Measurements from ENCODE around the gene USP53.

USP53 gene

GRCh38 chr4:119209077-119209476, 3.4 kb upstream of the USP53 start:
- TF ChIP-seq ZNF274 (IDR thresholded peaks at IDR 0.05; ENCODE audit: low read depth, low read length) = no peak
- H3K4me3 ChIP-seq (ENCODE audit: low read length) = no peak overlapping the region

- H3K4me3 ChIP-seq (ENCODE audit: low read length) = no peak overlapping the region
- no peak for TF ChIP-seq ZNF274 (IDR thresholded peaks at IDR 0.05; ENCODE audit: low read depth, low read length)
Measured at GRCh38 chr4:119209586-119209985, 2.9 kb upstream of the USP53 start.

DNA sequence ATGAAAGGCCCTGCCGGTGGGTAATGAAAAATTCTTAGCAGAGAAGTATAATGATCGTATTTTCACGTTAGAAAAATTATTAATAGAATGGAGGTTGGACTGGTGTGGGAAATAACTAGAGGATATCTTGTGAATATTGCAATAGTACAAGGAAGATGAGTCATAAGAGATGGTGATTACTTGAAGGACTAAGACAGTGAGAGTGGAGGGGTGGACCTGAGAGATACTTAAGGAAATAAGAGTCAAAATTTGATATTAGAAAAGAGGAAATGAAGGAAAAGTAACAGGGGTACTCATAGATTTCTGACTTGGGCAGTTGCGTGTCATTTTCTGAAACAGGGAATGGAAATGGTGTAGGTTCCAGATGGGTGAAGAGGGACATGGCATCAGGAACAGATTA, 1.7 kb upstream of the USP53 start:
- TF ChIP-seq ZNF274 (IDR thresholded peaks at IDR 0.05; ENCODE audit: low read depth, low read length) = no peak
- no peak overlapping the region for H3K4me3 ChIP-seq (ENCODE audit: low read length)

- TF ChIP-seq ZNF274 (IDR thresholded peaks at IDR 0.05; ENCODE audit: low read depth, low read length) = no peak
- H3K4me3 ChIP-seq (ENCODE audit: low read length) = peak overlapping the region; percentile 59
Measured at GRCh38 chr4:119211867-119212233, 663 bp upstream of the USP53 start.

DNA sequence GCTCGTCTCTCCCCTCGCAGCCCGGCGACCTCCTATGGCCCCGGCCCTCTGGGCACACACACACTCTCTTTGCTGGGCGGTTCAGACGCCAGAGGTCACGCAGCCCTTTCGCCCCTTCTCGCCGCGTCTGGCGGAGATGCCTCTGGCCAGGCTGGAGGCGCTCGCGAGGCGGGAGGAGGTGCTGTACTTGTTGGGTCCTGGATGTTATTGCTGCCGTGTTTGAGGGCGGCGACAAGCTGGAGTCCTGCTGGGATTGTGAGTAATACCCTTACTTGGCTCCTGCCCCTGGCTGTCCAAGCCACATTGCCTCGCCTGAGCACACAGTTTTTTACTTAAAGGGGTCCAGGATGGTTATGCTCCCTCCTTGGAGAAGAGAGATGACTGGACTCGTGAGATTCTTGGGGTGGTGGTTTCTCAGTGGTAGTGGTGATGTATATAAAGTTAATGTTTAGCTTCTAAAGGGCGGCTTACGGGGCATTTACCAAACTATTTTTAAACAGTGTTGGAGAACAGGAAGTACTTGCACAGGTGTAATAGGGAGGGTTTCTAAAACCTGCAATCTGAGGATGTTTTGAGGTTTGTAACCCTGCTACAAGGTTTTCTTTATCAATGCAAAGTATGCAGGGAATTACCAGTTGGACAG, 572 bp downstream of the USP53 start:
- TF ChIP-seq ZNF274 (IDR thresholded peaks at IDR 0.05; ENCODE audit: low read depth, low read length) = no peak

DNA sequence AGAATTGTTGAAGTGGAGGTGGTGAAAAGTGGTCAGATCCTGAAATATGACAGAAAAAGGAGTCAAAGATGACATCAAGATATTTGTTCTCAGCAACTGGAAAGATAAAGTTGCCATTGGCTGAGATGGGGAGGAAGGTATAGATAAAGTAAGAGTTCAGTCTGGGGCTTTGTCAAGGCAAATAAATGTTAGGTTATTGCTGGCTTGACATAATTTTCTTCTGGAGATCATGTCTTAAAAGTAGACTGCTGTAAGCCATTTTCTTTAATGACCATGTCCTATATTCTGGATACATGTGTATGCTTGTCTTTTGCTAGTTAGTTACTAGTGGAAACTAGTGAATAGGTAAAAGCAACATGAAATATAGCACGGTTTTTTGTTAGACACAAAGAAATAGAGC, 5.6 kb downstream of the USP53 start:
- TF ChIP-seq ZNF274 (IDR thresholded peaks at IDR 0.05; ENCODE audit: low read depth, low read length) = no peak
- no peak overlapping the region for H3K4me3 ChIP-seq (ENCODE audit: low read length)

More for the DNA sequence above, 572 bp downstream of the USP53 start:
- peak overlapping the region; percentile 59 for H3K4me3 ChIP-seq (ENCODE audit: low read length)

DNA sequence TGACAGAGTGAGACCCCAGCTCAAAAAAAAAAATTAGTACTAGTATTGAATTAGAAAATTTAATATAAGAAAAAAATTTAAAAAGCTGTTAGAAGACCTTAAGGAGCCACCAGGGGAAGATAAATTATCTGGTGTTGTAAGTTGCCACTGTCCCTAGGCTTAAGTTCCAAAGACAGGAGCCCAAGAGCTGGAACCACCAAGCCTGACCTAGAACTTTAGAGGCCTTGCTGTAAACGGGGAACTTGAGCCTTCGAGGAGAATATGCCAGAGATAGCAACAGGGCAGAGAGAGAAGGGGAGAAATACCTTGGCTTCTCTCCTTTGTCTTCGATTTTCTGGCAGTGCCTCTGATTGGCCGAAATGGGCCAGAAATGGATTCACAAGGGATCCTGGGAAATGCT, 8.9 kb downstream of the USP53 start:
- H3K4me3 ChIP-seq (ENCODE audit: low read length) = no peak overlapping the region
- TF ChIP-seq ZNF274 (IDR thresholded peaks at IDR 0.05; ENCODE audit: low read depth, low read length) = no peak

GRCh38 chr4:119227690-119228089, 15.2 kb downstream of the USP53 start:
- H3K4me3 ChIP-seq (ENCODE audit: low read length) = no peak overlapping the region
- TF ChIP-seq ZNF274 (IDR thresholded peaks at IDR 0.05; ENCODE audit: low read depth, low read length) = no peak

- no peak for TF ChIP-seq ZNF274 (IDR thresholded peaks at IDR 0.05; ENCODE audit: low read depth, low read length)
- no peak overlapping the region for H3K4me3 ChIP-seq (ENCODE audit: low read length)
Measured at GRCh38 chr4:119228406-119228805, 15.9 kb downstream of the USP53 start.

DNA sequence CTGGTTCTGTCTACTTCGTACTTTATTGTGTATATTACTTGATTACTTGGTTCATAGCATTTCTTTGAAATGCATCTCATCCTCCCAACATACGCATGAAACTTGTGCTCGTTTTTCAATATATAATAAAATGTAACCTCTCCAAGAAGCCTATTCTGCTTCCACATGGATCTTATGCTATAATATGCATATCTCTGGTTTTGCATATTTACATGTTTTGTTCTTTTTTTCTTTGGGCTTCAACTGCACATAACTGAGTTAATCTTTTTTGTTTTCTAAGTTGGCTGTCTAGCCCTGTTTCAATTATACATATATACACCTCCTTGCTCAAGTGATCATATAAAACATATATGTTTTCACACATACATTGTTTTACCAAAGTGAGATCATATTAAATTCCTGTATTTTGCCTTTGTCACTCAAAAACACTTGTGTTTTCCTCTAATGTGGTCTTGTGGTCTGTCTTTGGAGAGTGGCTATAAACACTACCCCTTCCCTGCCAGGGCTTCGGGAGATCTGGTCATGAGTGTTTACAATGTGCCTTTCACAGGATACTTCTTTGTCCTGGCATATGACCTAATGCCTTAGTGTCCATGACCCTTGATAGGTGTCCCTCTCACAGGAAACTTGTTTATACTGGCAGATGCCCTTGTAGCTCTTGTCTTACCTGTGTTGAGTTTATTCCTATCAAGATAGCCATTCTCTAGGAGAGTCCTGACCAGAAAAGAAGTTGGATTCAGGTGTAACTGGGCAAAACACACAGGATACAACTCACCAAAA, 17.6 kb downstream of the USP53 start:
- H3K4me3 ChIP-seq (ENCODE audit: low read length) = no peak overlapping the region
- no peak for TF ChIP-seq ZNF274 (IDR thresholded peaks at IDR 0.05; ENCODE audit: low read depth, low read length)

DNA sequence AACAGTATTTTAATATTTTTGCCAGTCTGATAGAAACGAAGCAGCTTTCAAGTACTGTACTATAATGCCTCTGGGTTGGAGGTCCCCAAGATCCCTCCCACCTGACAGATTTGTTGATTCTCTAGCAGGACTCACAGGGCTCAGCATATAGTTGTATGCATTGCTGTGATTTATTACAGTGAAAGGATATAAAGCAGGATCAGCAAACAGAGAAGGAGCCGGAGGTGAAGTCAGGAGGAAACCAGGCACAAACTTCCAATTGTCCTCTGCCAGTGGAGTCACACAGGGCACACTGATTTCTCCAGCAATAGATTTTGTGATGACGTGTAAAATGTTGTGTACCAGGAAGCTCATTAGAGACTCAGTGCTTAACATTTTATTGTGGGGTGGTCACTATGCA, 19.0 kb downstream of the USP53 start:
- H3K4me3 ChIP-seq (ENCODE audit: low read length) = no peak overlapping the region
- TF ChIP-seq ZNF274 (IDR thresholded peaks at IDR 0.05; ENCODE audit: low read depth, low read length) = no peak

DNA sequence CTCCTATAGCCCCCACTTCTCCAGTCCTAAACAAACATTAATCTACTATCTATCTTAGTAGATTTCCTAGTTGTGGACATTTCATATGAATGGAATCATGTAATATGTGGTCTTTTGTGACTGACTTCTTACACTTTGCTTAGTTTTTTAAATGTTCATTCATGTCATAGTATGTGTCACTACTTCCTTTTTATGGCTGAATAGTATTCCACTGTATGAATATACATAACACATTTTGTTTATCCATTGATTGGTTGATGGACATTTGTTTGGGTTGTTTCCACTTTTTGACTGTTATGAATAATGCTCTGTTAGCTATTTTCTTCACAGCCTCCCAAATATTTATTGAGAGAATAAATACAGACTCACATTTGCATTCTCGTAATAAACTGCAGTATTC, 19.8 kb downstream of the USP53 start:
- TF ChIP-seq ZNF274 (IDR thresholded peaks at IDR 0.05; ENCODE audit: low read depth, low read length) = no peak
- H3K4me3 ChIP-seq (ENCODE audit: low read length) = no peak overlapping the region

GRCh38 chr4:119233191-119233590, 20.7 kb downstream of the USP53 start:
- H3K4me3 ChIP-seq (ENCODE audit: low read length) = no peak overlapping the region
- no peak for TF ChIP-seq ZNF274 (IDR thresholded peaks at IDR 0.05; ENCODE audit: low read depth, low read length)

GRCh38 chr4:119233750-119234149, 21.2 kb downstream of the USP53 start:
- TF ChIP-seq ZNF274 (IDR thresholded peaks at IDR 0.05; ENCODE audit: low read depth, low read length) = no peak
- no peak overlapping the region for H3K4me3 ChIP-seq (ENCODE audit: low read length)

DNA sequence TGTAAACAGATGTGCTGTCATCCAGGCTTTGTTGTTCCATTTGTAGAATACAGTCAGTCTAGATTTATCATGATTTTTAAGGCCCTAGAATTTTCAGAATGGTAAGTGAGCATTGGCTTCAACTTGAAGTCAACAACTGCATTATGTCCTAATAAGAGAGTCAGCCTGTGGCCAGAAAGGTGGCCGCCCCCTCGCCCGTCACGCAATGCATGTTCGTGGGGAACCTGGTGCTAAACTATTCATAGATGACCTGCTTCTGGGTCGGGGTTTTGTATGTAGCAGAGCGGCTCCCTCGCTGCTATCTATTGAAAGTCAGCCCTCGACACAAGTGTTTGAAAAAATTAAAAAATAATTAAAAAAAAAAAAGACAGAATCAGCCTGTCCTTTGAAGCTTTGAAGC, 24.7 kb downstream of the USP53 start:
- TF ChIP-seq ZNF274 (IDR thresholded peaks at IDR 0.05; ENCODE audit: low read depth, low read length) = no peak
- no peak overlapping the region for H3K4me3 ChIP-seq (ENCODE audit: low read length)

Data from GM08714 (cell line).